Peyer's patch (tissue), 4 donors: ENCODE measurements around the gene FKBP11. TPM values are rescaled to one million over a fixed set of nuclear protein-coding genes. Genes with fewer than 3 reads are reported as not detected.

ENCODE experiments used
- DNase-seq, 3 donors: peaks; one replicate each; pipeline ENCODE4 v3.0.0-alpha.2; 2017 to 2019
- H3K27ac ChIP-seq, 4 donors: fragments of 200-600 bp; sonication (generic); one replicate each; pipeline ENCODE4 v1.5.1; 2016 to 2019
- H3K27me3 ChIP-seq, 2 donors: fragments of 200-600 bp; sonication (generic); one replicate each; pipeline ENCODE4 v1.5.1; 2019
- H3K36me3 ChIP-seq, 3 donors: fragments of 200-600 bp; sonication (generic); one replicate each; pipeline ENCODE4 v1.5.1; 2016 to 2019
- H3K4me1 ChIP-seq, 4 donors: fragments of 200-600 bp; sonication (generic); one replicate each; pipeline ENCODE4 v1.5.1; 2016 to 2019
- H3K4me3 ChIP-seq, 4 donors: fragments of 200-600 bp; sonication (generic); 1 replicate in 3 of 4; 2 replicates in 1 of 4; pipeline ENCODE4 v1.5.1; 2016 to 2019; ENCODE audit warnings: mild to moderate bottlenecking in 1 of 4
- H3K9me3 ChIP-seq, 4 donors: fragments of 200-600 bp; sonication (generic); one replicate each; pipeline ENCODE4 v1.5.1; 2016 to 2019; ENCODE audit warnings: mild to moderate bottlenecking in 1 of 4
- POLR2A ChIP-seq, 2 donors: fragments of 450-650 bp; IDR thresholded peaks; one replicate each; pipeline ENCODE4 v1.5.1; 2017; ENCODE audit warnings: antibody characterized with exemption in 2 of 2, mild to moderate bottlenecking in 2 of 2, moderate library complexity in 2 of 2
- total RNA-seq, 4 donors: library from RNA; depleted of rRNA; stranded (reverse); fragments of >200 nt; gene quantifications; one replicate each; pipeline ENCODE4 v1.1.0, GENCODE V29; 2016
- TF ChIP-seq, protein P1 (sequence below), 6 experiments: fragments of 450-650 bp in 4 of 6; fragments of 200-600 bp in 2 of 6; sonication (generic) in 1 of 6; IDR thresholded peaks; one replicate each; pipeline ENCODE4 v1.5.1; 2017 to 2019; ENCODE audit warnings: antibody characterized with exemption in 6 of 6, mild to moderate bottlenecking in 3 of 6, moderate library complexity in 1 of 6

The FKBP11 gene
- total RNA-seq, 4 donors from 2014 or later, result 7.5 to 26.9 (median 12.6) TPM

DNA sequence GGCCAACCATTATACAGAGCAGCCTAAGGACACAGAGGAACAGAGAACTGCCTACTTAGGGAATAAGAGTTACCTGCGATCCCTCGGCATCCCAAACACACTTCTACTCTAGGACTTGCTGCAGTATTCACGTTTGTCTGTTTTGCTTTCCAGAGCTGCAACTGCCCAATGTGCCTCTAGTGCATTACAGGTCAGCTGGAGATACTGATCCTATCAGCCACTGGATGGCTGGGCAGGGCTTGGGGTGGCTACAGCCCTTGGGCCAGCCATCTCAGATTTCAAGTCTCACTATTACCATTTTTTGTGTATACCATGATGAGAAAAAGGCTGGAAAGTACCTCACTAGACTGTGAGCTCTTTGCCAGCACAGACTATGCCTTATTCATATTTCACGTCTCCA, 27.4 kb upstream of the FKBP11 start:
- no peak for DNase-seq
- Histone ChIP-seq H3K4me3 (no peak overlapping the region), H3K9me3 (no peaks in the 10 kb centered on the region), H3K36me3 (peaks cover 0 to 9% (median 0%) of the 10 kb centered on the region in 3 donors), H3K27ac (no peak overlapping the region), H3K4me1 (peaks cover 0 to 21% (median 0%) of the 10 kb centered on the region in 4 donors), H3K27me3 (no peaks in the 10 kb centered on the region)
- no peak for TF ChIP-seq POLR2A (IDR thresholded peaks at IDR 0.05)
- TF ChIP-seq, protein P1, sequence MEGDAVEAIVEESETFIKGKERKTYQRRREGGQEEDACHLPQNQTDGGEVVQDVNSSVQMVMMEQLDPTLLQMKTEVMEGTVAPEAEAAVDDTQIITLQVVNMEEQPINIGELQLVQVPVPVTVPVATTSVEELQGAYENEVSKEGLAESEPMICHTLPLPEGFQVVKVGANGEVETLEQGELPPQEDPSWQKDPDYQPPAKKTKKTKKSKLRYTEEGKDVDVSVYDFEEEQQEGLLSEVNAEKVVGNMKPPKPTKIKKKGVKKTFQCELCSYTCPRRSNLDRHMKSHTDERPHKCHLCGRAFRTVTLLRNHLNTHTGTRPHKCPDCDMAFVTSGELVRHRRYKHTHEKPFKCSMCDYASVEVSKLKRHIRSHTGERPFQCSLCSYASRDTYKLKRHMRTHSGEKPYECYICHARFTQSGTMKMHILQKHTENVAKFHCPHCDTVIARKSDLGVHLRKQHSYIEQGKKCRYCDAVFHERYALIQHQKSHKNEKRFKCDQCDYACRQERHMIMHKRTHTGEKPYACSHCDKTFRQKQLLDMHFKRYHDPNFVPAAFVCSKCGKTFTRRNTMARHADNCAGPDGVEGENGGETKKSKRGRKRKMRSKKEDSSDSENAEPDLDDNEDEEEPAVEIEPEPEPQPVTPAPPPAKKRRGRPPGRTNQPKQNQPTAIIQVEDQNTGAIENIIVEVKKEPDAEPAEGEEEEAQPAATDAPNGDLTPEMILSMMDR (IDR thresholded peaks at IDR 0.05), result no peak

DNA sequence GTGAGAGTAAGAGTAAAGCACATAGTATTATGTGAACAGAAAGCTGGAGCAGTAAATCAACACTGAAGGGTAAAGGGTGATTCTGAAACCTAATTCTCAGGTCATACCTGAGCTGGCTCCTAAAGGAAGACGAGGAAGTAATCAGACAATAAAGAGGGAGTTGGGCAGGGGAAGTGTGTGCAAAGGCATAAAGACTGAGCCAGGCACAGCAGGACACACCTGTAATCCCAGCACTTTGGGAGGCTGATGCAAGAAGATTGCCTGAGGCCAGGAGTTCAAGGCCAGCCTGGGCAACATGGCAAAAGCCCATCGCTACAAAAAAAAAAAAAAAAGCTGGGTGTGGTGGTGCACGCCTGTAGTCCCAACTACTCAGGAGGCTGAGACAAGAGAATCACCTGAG, 22.4 kb upstream of the FKBP11 start:
- H3K4me3 ChIP-seq, result no peak overlapping the region
- H3K36me3 ChIP-seq, result peaks cover 0 to 7% (median 0%) of the 10 kb centered on the region in 3 donors
- no peak for DNase-seq
- H3K4me1 ChIP-seq, result peaks cover 0 to 26% (median 0%) of the 10 kb centered on the region in 4 donors
- no peak for TF ChIP-seq POLR2A (IDR thresholded peaks at IDR 0.05)
- TF ChIP-seq, protein P1 (IDR thresholded peaks at IDR 0.05), result no peak
- H3K27me3 ChIP-seq, result no peaks in the 10 kb centered on the region
- no peaks in the 10 kb centered on the region for H3K9me3 ChIP-seq
- H3K27ac ChIP-seq, result peak overlapping the region in 2 of 4 donors; percentile 1 to 4

DNA sequence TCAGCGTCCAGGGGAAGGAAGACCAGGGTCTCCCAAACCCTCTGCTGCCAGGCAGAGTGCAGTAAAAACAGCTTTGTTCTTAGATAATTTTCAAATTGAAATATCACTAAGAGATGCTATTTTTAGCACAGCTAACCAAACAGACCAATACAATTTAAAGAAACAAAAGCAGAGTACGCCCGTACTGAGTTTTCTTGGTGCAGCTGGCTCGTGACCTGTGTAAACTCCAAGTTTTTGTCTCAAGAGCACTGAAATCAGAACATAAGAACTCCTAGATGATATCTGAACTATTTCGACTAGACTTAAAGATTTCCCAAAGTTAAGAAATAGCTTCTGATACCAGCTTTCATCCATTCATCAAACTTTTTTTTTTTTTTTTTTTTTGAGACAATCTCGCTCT, 21.7 kb upstream of the FKBP11 start:
- H3K4me1 ChIP-seq, result peaks cover 0 to 26% (median 0%) of the 10 kb centered on the region in 4 donors
- H3K36me3 ChIP-seq, result peaks cover 0 to 7% (median 0%) of the 10 kb centered on the region in 3 donors
- no peaks in the 10 kb centered on the region for H3K27me3 ChIP-seq
- TF ChIP-seq POLR2A (IDR thresholded peaks at IDR 0.05), result no peak
- TF ChIP-seq, protein P1 (IDR thresholded peaks at IDR 0.05), result no peak
- H3K27ac ChIP-seq, result peak overlapping the region in 1 of 4 donors; percentile 3
- no peak for DNase-seq
- H3K4me3 ChIP-seq, result no peak overlapping the region
- no peaks in the 10 kb centered on the region for H3K9me3 ChIP-seq

DNA sequence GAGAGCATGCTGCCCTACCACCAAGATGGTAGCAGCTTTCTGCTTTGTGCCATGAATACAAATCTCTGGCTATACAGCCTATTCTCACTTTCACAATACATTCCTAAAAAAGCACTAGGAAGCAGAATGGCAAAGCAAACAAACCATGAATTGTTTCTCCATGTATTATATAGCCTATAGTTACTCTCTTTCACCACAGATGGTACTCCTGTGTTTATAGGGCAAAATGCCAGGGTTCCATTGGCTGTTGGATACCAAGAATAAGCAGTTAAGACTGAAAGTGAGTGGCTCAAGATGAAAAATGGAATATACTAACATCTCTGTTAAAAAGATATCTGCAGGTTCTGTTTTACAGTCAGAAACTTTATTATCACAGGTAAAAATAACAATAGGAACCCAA, 20.9 kb upstream of the FKBP11 start:
- H3K9me3 ChIP-seq, result no peaks in the 10 kb centered on the region
- H3K4me3 ChIP-seq, result no peak overlapping the region
- H3K36me3 ChIP-seq, result peaks cover 0 to 7% (median 0%) of the 10 kb centered on the region in 3 donors
- TF ChIP-seq, protein P1 (IDR thresholded peaks at IDR 0.05), result no peak
- TF ChIP-seq POLR2A (IDR thresholded peaks at IDR 0.05), result no peak
- no peak for DNase-seq
- H3K27me3 ChIP-seq, result no peaks in the 10 kb centered on the region
- H3K27ac ChIP-seq, result no peak overlapping the region
- H3K4me1 ChIP-seq, result peaks cover 0 to 26% (median 0%) of the 10 kb centered on the region in 4 donors

DNA sequence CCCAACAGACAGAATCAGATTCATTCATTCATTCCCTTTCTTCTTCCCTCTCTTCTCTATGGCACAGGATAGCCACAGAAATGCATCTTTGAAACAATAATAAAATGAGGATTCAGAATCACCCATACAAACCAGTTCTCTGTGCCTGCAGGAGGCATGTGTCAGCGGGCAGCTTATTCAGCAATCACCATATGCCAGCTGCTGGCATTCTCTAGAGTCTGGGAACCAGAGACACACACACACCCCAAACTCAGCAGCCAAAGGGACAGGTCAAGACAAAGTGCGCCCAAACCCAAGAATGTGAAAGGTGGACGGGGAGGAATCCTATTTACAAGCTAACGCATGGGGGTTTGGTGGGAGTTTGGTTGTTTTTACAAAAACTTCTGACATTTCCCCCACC, 17.9 kb upstream of the FKBP11 start:
- DNase-seq, result no peak
- Histone ChIP-seq H3K4me1 (peaks cover 0 to 21% (median 0%) of the 10 kb centered on the region in 4 donors), H3K9me3 (no peaks in the 10 kb centered on the region), H3K27me3 (no peaks in the 10 kb centered on the region), H3K36me3 (peaks cover 0 to 32% (median 0%) of the 10 kb centered on the region in 3 donors), H3K27ac (no peak overlapping the region), H3K4me3 (no peak overlapping the region)
- no peak for TF ChIP-seq POLR2A (IDR thresholded peaks at IDR 0.05)
- TF ChIP-seq, protein P1 (IDR thresholded peaks at IDR 0.05), result no peak

DNA sequence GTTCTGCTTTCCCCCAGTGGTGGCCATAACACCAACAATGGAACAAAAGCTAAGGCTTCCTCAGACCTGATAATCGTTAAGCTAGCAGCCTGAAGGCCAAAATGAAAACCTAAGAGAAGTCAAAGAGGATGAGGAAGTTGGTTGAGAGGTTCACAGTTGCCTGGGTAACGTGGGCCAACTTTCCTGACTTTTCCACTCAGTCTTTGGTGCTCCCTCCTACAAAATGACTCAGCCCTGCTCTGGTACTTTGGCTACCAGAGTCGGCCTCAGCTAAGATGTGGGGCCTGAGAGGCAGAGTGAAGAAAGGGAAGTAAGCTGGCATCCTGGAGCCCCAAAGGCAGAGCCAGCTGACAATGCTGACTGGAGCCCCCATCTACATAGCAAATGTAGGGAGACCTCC, 14.9 kb upstream of the FKBP11 start:
- no peaks in the 10 kb centered on the region for H3K27me3 ChIP-seq
- no peaks in the 10 kb centered on the region for H3K4me1 ChIP-seq
- H3K27ac ChIP-seq, result no peak overlapping the region
- TF ChIP-seq, protein P1 (IDR thresholded peaks at IDR 0.05), result no peak
- no peaks in the 10 kb centered on the region for H3K9me3 ChIP-seq
- DNase-seq, result no peak
- H3K36me3 ChIP-seq, result peaks cover 0 to 53% (median 0%) of the 10 kb centered on the region in 3 donors
- H3K4me3 ChIP-seq, result no peak overlapping the region
